Pancreas (tissue), 10 donors: ENCODE results near the gene IGFN1. TPM values are rescaled to one million over a fixed set of nuclear protein-coding genes. Genes with fewer than 3 reads are reported as not detected.
"Not testable (repeated sequence)": the region's sequence is repeated elsewhere in the genome, so short reads cannot be mapped to it uniquely, and the experiment has no call there.

Experiments
- ATAC-seq, 4 donors: fragments of 200-7000 bp; cut with Tn5 transposase; one replicate each; pipeline versions ENCODE4 v1.8.0 to v1.9.1; 2020; ENCODE audit warnings: mild to moderate bottlenecking in 4 of 4, moderate library complexity in 4 of 4
- DNase-seq, 6 donors: peaks; one replicate each; pipeline ENCODE4 v3.0.0-alpha.2; 2020
- FAIRE-seq: peaks from 2 replicates; lab custom pipeline; 2012; peaks lifted over from hg19 to GRCh38; lab: Jason Lieb, UNC
- H3K27ac ChIP-seq, 4 donors: fragments of 200-600 bp; sonication (generic); 1 replicate in 3 of 4; 2 replicates in 1 of 4; pipeline versions ENCODE4 v1.5.0 to v1.8.0; 2020
- H3K27me3 ChIP-seq, 4 donors: fragments of 200-600 bp; one replicate each; pipeline ENCODE4 v1.8.0; 2021
- H3K36me3 ChIP-seq, 3 donors: fragments of 200-600 bp; sonication (generic) in 1 of 3; one replicate each; pipeline versions ENCODE4 v1.5.0 to v1.8.0; 2020 to 2021
- H3K4me1 ChIP-seq, 3 donors: fragments of 200-600 bp; one replicate each; pipeline ENCODE4 v1.8.0; 2021
- H3K4me3 ChIP-seq, 4 donors: fragments of 200-600 bp; sonication (generic) in 2 of 4; one replicate each; pipeline versions ENCODE4 v1.5.0 to v1.8.0; 2020 to 2021
- H3K9me3 ChIP-seq, 4 donors: fragments of 200-600 bp; one replicate each; pipeline ENCODE4 v1.8.0; 2021
- WGBS, 2 donors: extraction: QIAGEN DNeasy Blood & Tissue Kit; methylation state at CpG; one replicate each; pipeline ENCODE4 v1.1.7; 2013; 5-methylcytosine and 5-hydroxymethylcytosine counted together
- intact Hi-C, 3 donors: fragments of 100-400 bp; cut with DNase I; formaldehyde crosslinking; loops; one replicate each; pipeline versions ENCODE4 v1.11.1 to v1.14.2; 2022
- polyA plus RNA-seq, 2 donors: library from polyadenylated mRNA; stranded (reverse); fragments of 200-250 nt; gene quantifications; one replicate each; pipeline ENCODE4 v1.2.3, GENCODE V29; 2013
- total RNA-seq, 6 donors: library from RNA; stranded (reverse); fragmentation: NEBNext Ultra II Directional in 4 of 6; extraction: Animal tissue kit (Norgen Biotek cat#: 25700) in 4 of 6; gene quantifications; one replicate each; pipeline versions ENCODE4 v1.2.1 to v1.2.4, GENCODE V29; 2021 to 2023
- TF ChIP-seq, protein P1 (sequence below), 4 donors: fragments of 200-600 bp; sonication (generic) in 3 of 4; IDR thresholded peaks; one replicate each; pipeline versions ENCODE4 v1.5.0 to v1.8.0; 2021; ENCODE audit warnings: antibody characterized with exemption in 4 of 4
- donor health status: healthy with polysubstance abuse.
- donor health status: DM: no; HTN: no; CAD: no; lungs with moderate emphysema.
- donor health status: DM: no; HTN: no; CAD: no.
- donor health status: control.
- donor health status: control.
- donor health status: Bipolar disorder and iron deficiency.
- donor health status: DM: yes; HTN: yes; CAD: no.
- donor health status: DM: no; HTN: no; CAD: no.
- donor health status: DM: no; HTN: no; CAD: no.
- donor health status: DM: yes; HTN: yes; CAD: no.

Gene IGFN1
- total and polyA plus RNA-seq, 8 donors = 4.1 to 48.4 (median 14.6) TPM

DNA sequence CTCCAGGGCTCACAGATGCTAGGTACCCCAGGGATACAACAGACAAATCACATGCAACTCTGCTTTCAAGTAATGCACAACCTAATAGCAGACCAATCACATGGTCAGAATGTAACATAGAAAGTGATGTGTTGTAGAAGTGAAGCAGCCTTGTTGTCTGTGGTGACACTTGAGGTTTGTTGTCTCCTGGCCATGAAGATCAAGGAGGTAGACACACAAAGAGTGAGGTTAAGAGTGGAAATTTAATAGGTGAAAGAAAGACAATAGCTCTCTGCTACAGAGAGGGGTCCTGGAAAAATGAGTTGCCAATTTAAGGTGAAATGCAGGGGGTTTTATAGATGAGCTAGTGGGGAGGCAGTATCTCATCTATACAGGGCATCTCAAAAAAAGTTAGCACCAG, 33.8 kb upstream of the IGFN1 start:
- intact Hi-C loops = no loop called here
- DNase-seq (no peak), FAIRE-seq (no peak), ATAC-seq (no peak)
- Histone ChIP-seq H3K27ac (no peak overlapping the region), H3K9me3 (no peaks in the 10 kb centered on the region), H3K27me3 (no peaks in the 10 kb centered on the region), H3K4me1 (peaks cover 3 to 8% (median 7%) of the 10 kb centered on the region in 3 donors), H3K4me3 (no peak overlapping the region), H3K36me3 (no peaks in the 10 kb centered on the region)
- TF ChIP-seq, protein P1, sequence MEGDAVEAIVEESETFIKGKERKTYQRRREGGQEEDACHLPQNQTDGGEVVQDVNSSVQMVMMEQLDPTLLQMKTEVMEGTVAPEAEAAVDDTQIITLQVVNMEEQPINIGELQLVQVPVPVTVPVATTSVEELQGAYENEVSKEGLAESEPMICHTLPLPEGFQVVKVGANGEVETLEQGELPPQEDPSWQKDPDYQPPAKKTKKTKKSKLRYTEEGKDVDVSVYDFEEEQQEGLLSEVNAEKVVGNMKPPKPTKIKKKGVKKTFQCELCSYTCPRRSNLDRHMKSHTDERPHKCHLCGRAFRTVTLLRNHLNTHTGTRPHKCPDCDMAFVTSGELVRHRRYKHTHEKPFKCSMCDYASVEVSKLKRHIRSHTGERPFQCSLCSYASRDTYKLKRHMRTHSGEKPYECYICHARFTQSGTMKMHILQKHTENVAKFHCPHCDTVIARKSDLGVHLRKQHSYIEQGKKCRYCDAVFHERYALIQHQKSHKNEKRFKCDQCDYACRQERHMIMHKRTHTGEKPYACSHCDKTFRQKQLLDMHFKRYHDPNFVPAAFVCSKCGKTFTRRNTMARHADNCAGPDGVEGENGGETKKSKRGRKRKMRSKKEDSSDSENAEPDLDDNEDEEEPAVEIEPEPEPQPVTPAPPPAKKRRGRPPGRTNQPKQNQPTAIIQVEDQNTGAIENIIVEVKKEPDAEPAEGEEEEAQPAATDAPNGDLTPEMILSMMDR (IDR thresholded peaks at IDR 0.05) = no peak

DNA sequence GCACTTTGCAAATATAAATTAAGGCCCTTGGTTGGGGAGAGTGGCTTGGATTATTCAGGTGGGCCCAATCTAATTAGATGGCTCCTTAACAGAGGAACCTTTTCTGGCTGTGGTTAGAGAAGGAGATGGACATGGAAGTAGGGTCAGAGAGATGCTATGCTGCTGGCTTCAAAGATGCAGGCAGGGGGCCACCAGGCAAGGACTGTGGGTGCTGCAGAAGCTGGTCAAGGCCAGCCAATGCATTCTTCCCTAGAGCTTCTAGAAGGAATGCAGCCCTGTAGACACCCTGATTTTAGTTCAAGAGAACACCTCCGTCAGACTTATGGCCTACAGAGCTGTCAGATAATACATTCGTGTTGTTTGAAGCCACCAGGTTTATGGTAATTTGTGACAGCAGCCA, 32.7 kb upstream of the IGFN1 start:
- no peak for FAIRE-seq
- TF ChIP-seq, protein P1 (IDR thresholded peaks at IDR 0.05) = no peak
- intact Hi-C loops = no loop called here
- H3K27ac ChIP-seq = no peak overlapping the region
- no peak for ATAC-seq
- no peaks in the 10 kb centered on the region for H3K36me3 ChIP-seq
- peaks cover 3 to 7% (median 7%) of the 10 kb centered on the region in 3 donors for H3K4me1 ChIP-seq
- H3K27me3 ChIP-seq = no peaks in the 10 kb centered on the region
- 82 to 97% methylated on average over 2 of the region's 2 CpGs for WGBS, 2 donors
- no peak overlapping the region for H3K4me3 ChIP-seq
- H3K9me3 ChIP-seq = no peaks in the 10 kb centered on the region
- no peak for DNase-seq

DNA sequence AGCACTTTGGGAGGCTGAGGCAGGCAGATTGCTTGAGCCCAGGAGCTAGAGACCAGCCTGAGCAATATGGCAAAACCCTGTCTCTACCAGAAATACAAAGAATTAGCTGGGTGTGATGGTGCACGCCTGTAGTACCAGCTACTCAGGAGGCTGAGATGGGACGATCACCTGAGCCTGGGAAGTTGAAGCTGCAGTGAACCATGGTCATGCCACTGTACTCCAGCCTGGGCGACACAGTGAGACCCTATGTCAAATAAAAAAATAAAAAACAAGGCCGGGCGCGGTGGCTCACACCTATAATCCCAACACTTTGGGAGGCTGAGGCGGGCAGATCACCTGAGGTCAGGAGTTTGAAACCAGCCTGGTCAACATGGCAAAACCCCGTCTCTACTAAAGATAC, 27.6 kb upstream of the IGFN1 start:
- H3K27me3 ChIP-seq, H3K9me3 ChIP-seq, H3K27ac ChIP-seq, H3K4me3 ChIP-seq, H3K4me1 ChIP-seq, ATAC-seq, FAIRE-seq, intact Hi-C loops, H3K36me3 ChIP-seq, DNase-seq: not testable (repeated sequence)
- 87 to 94% methylated on average over 8 of the region's 8 CpGs for whole genome bisulfite sequencing, 2 donors

DNA sequence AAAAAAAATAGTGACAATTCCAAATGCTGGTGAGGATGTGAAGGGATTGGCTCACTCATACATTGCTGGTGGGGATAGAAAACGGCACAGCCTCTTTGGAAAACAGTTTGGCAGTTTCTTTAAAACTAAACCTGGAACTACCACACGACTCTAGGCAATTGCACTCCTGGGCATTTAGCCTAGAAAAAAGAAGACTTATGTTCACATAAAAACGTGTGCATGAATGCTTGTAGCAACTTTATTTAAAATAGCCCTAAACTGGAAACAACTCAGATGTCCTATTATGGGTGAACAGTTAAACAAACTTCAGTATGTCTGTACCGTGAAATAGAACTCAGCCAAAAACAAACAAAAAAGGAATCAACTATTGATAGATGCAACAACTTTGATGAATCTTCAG, 26.9 kb upstream of the IGFN1 start:
- Histone ChIP-seq H3K27me3 (no peaks in the 10 kb centered on the region), H3K4me1 (peaks cover 0 to 9% (median 5%) of the 10 kb centered on the region in 3 donors), H3K9me3 (no peaks in the 10 kb centered on the region), H3K27ac (no peak overlapping the region), H3K4me3 (no peak overlapping the region), H3K36me3 (no peaks in the 10 kb centered on the region)
- TF ChIP-seq, protein P1 (IDR thresholded peaks at IDR 0.05) = no peak
- no peak for FAIRE-seq
- WGBS, 2 donors = 52 to 61% methylated on average over 4 of the region's 4 CpGs
- intact Hi-C loops = no loop called here
- no peak for ATAC-seq
- no peak for DNase-seq

DNA sequence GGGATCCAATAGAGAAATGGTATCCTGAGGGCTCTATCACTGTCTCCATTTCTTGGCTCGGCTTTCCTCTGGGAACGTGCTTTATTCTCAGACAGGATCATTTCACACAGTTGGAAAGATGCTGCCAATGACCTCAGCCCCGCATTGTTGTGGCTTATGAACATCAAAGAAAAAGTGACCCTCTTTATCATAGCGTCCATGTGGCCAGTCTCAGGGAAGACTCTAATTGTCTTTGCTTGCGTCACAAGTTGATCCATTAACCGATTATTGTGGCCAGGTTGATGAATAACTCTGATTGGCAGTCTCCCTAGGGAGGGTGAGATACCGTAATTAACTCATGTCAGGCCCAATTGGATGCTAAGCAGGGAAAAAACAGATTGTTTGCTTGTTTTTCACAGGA, 26.0 kb upstream of the IGFN1 start:
- FAIRE-seq (no peak), ATAC-seq (peak in 1 of 4 donors; percentile 28), DNase-seq (no peak)
- intact Hi-C loops = no loop called here
- 52 to 59% methylated on average over 7 of the region's 7 CpGs for WGBS, 2 donors
- Histone ChIP-seq H3K4me3 (no peak overlapping the region), H3K27me3 (no peaks in the 10 kb centered on the region), H3K4me1 (peaks cover 0 to 15% (median 7%) of the 10 kb centered on the region in 3 donors), H3K9me3 (no peaks in the 10 kb centered on the region), H3K27ac (no peak overlapping the region), H3K36me3 (no peaks in the 10 kb centered on the region)
- TF ChIP-seq, protein P1 (IDR thresholded peaks at IDR 0.05) = no peak
